B cell (primary cell): ENCODE results near the gene SETBP1. TPM values are rescaled to one million over a fixed set of nuclear protein-coding genes. Genes with fewer than 3 reads are reported as not detected.

Experiments
- ATAC-seq: fragments of 200-7000 bp; cut with Tn5 transposase; one replicate; pipeline ENCODE4 v1.10.0; 2021; ENCODE audit warnings: low read depth, mild to moderate bottlenecking, moderate number of reproducible peaks, moderate library complexity
- CTCF ChIA-PET: fragments of 350-600 bp; sonication (Branson Sonifier 250); formaldehyde crosslinking; loops from one replicate; lab custom pipeline; 2021; ENCODE audit warnings: antibody characterized with exemption, inconsistent platforms; lab: Charles Lee
- POLR2A ChIA-PET: fragments of 350-600 bp; sonication (Branson Sonifier 250); formaldehyde crosslinking; loops from one replicate; lab custom pipeline; 2021; ENCODE audit warnings: antibody characterized with exemption; lab: Charles Lee
- DNase-seq: peaks from one replicate; pipeline ENCODE4 v3.0.0; 2013
- H2AFZ ChIP-seq: 2 replicates; pipeline ENCODE4 v1.6.1; 2012; ENCODE audit warnings: mild to moderate bottlenecking, low read depth, low read length; ENCODE audit not compliant: insufficient read depth, poor library complexity, severe bottlenecking
- H3K27ac ChIP-seq, 2 donors: 1 replicate in 1 of 2; 2 replicates in 1 of 2; pipeline ENCODE4 v1.5.1; 2012 to 2013; ENCODE audit warnings: low read length in 2 of 2, mild to moderate bottlenecking in 2 of 2, moderate library complexity in 1 of 2
- H3K27me3 ChIP-seq, 4 experiments: fragments of 200-600 bp in 1 of 4; sonication (generic) in 1 of 4; replicated peaks in 1 of 4; 1 replicate in 2 of 4; 2 replicates in 2 of 4; pipeline versions ENCODE4 v1.6.1 to v1.7.0; 2013 to 2016; ENCODE audit warnings: low read length in 3 of 4, mild to moderate bottlenecking in 2 of 4, mixed read lengths in 1 of 4, moderate library complexity in 1 of 4; ENCODE audit not compliant: insufficient read depth in 4 of 4, control insufficient read depth in 3 of 4; ENCODE audit errors: control extremely low read depth in 1 of 4
- H3K36me3 ChIP-seq, 2 experiments: replicated peaks in 1 of 2; 1 replicate in 1 of 2; 2 replicates in 1 of 2; pipeline versions ENCODE4 v1.6.1 to v1.7.1; 2013; ENCODE audit warnings: low read length in 1 of 2; ENCODE audit not compliant: insufficient read depth in 2 of 2, control insufficient read depth in 1 of 2; ENCODE audit errors: control extremely low read depth in 1 of 2, extremely low read depth in 1 of 2
- H3K4me1 ChIP-seq, 2 donors: fragments of 200-600 bp in 1 of 2; sonication (generic) in 1 of 2; 1 replicate in 1 of 2; 2 replicates in 1 of 2; pipeline versions ENCODE4 v1.5.1 to v1.6.1; 2013 to 2017; ENCODE audit warnings: low read length in 2 of 2; ENCODE audit not compliant: control insufficient read depth in 2 of 2, insufficient read depth in 2 of 2
- H3K4me2 ChIP-seq: replicated peaks from 2 replicates; pipeline ENCODE3; 2012; ENCODE audit warnings: mild to moderate bottlenecking, low read depth, low read length; ENCODE audit not compliant: poor library complexity, severe bottlenecking
- H3K4me3 ChIP-seq, 5 experiments: fragments of 200-600 bp in 1 of 5; sonication (generic) in 1 of 5; 1 replicate in 3 of 5; 2 replicates in 2 of 5; pipeline versions ENCODE4 v1.5.1 to v1.7.0; 2011 to 2016; ENCODE audit warnings: low read length in 4 of 5, mild to moderate bottlenecking in 4 of 5, low read depth in 2 of 5, control low read depth in 1 of 5, moderate library complexity in 1 of 5; ENCODE audit not compliant: insufficient read depth in 1 of 5; ENCODE audit errors: control extremely low read depth in 1 of 5, extremely low read depth in 1 of 5
- H3K79me2 ChIP-seq: fragments of 200-600 bp; sonication (generic); one replicate; pipeline ENCODE4 v1.6.0; 2016; ENCODE audit warnings: low read length; ENCODE audit not compliant: control insufficient read depth, insufficient read depth
- H3K9ac ChIP-seq: fragments of 200-600 bp; sonication (generic); 2 replicates; pipeline ENCODE4 v1.6.1; 2017; ENCODE audit warnings: mild to moderate bottlenecking, low read length, moderate library complexity
- H3K9me3 ChIP-seq, 3 donors: one replicate each; pipeline versions ENCODE4 v1.6.1 to v1.7.1; 2013; ENCODE audit warnings: low read length in 2 of 3; ENCODE audit not compliant: control insufficient read depth in 2 of 3, insufficient read depth in 1 of 3; ENCODE audit errors: control extremely low read depth in 1 of 3
- H4K20me1 ChIP-seq: 2 replicates; pipeline ENCODE4 v1.6.0; 2012; ENCODE audit warnings: mild to moderate bottlenecking, low read length; ENCODE audit not compliant: insufficient read depth, control insufficient read depth, poor library complexity, severe bottlenecking
- H3K27ac Mint-ChIP-seq: one replicate; pipeline ENCODE4 v1.8.0; 2021; ENCODE audit warnings: mixed read lengths
- H3K27me3 Mint-ChIP-seq: one replicate; pipeline ENCODE4 v1.8.0; 2021; ENCODE audit warnings: mixed read lengths
- H3K4me1 Mint-ChIP-seq: one replicate; pipeline ENCODE4 v1.8.0; 2021; ENCODE audit warnings: mixed read lengths
- H3K4me3 Mint-ChIP-seq: one replicate; pipeline ENCODE4 v1.8.0; 2021; ENCODE audit warnings: mixed read lengths
- H3K9me3 Mint-ChIP-seq: one replicate; pipeline ENCODE4 v1.8.0; 2022; ENCODE audit warnings: mixed read lengths; ENCODE audit not compliant: insufficient read depth
- CTCF ChIP-seq: fragments of 200-600 bp; IDR thresholded peaks from one replicate; pipeline ENCODE4 v1.8.0; 2022; ENCODE audit warnings: antibody characterized with exemption, mild to moderate bottlenecking
- EZH2 ChIP-seq: IDR thresholded peaks from 2 replicates; pipeline ENCODE4 v1.6.1; 2012; ENCODE audit warnings: borderline replicate concordance, low read depth, mild to moderate bottlenecking, moderate library complexity, low read length; ENCODE audit not compliant: insufficient read depth, poor library complexity, severe bottlenecking
- WGBS: methylation state at CpG from one replicate; pipeline ENCODE4 v1.1.5; 2013; ENCODE audit warnings: missing lambda C conversion rate; ENCODE audit not compliant: insufficient coverage; 5-methylcytosine and 5-hydroxymethylcytosine counted together
- intact Hi-C: fragments of 100-400 bp; cut with micrococcal nuclease; formaldehyde crosslinking; loops from one replicate; pipeline ENCODE4 v1.10.0; 2022
- polyA plus RNA-seq: library from polyadenylated mRNA; depleted of rRNA; stranded (reverse); fragments of >200 nt; gene quantifications from 2 replicates; pipeline ENCODE4 v1.2.3, GENCODE V29; 2012
- total RNA-seq, 2 donors: library from RNA; stranded (reverse); fragments of 120-200 nt in 1 of 2; gene quantifications; 1 replicate in 1 of 2; 2 replicates in 1 of 2; pipeline versions ENCODE4 v1.2.3 to v1.2.4, GENCODE V29; 2013 to 2022

SETBP1 gene
- total and polyA plus RNA-seq, 2 donors (not counting 1 experiment from before 2014, with no cell fraction given) = 15.1 to 129 TPM

- Histone ChIP-seq H3K9ac (no peak overlapping the region), H3K27ac (no peak overlapping the region), H3K79me2 (peaks cover 100% of the 10 kb centered on the region), H3K4me2 (peak overlapping the region; percentile 32), H2AFZ (no peak overlapping the region), H4K20me1 (no peaks in the 10 kb centered on the region), H3K9me3 (no peaks in the 10 kb centered on the region), H3K4me3 (no peak overlapping the region), H3K27me3 (no peaks in the 10 kb centered on the region), H3K36me3 (peaks cover 0 to 4% of the 10 kb centered on the region in 2 experiments), H3K4me1 (peaks cover 64 to 65% of the 10 kb centered on the region in 2 donors)
- peaks cover 85% of the 10 kb centered on the region for H3K4me1 Mint-ChIP-seq
- peak; percentile 79 for ATAC-seq
- ChIA-PET CTCF (interaction anchor here (1.1 kb wide), 1 partner anchor 10 kb away, joined by 3 read pairs; no protein-coding TSS in a partner anchor), POLR2A (interaction anchor here (0.5 to 1.5 kb wide), 2 partner anchors 13 to 63 kb away, joined by 3 to 6 read pairs; no protein-coding TSS in a partner anchor)
- no peaks in the 10 kb centered on the region for H3K27me3 Mint-ChIP-seq
- peak overlapping the region; percentile 33 for H3K4me3 Mint-ChIP-seq
- peak overlapping the region; percentile 70 for H3K27ac Mint-ChIP-seq
- H3K9me3 Mint-ChIP-seq = no peaks in the 10 kb centered on the region
- intact Hi-C loops = no loop called here
- TF ChIP-seq CTCF (no peak), EZH2 (no peak)
- DNase-seq = no peak
- WGBS = 87% methylated on average over 6 of the region's 14 CpGs
These were observed 91.5 kb downstream of the SETBP1 start for GRCh38 chr18:44771956-44772917.
